WTC11 (cell line): ENCODE data around the gene LCN12. TPM values are rescaled to one million over a fixed set of nuclear protein-coding genes. Genes with fewer than 3 reads are reported as not detected.

Experiments used
- ATAC-seq: fragments of 200-7000 bp; cut with Tn5 transposase; 2 replicates; pipeline ENCODE4 v1.10.0; 2021; ENCODE audit warnings: mild to moderate bottlenecking, moderate library complexity
- CTCF ChIA-PET: fragments of 300-600 bp; sonication (Branson Sonifier 250); formaldehyde crosslinking; loops from one replicate; lab custom pipeline; 2021; ENCODE audit warnings: antibody characterized with exemption; lab: Charles Lee
- POLR2A ChIA-PET: fragments of 350-600 bp; sonication (Branson Sonifier 250); formaldehyde crosslinking; loops from one replicate; lab custom pipeline; 2021; ENCODE audit warnings: antibody characterized with exemption; lab: Charles Lee
- DNase-seq: peaks from one replicate; pipeline ENCODE4 v3.0.0; 2021; ENCODE audit warnings: low spot score
- H3K27ac Mint-ChIP-seq: 2 replicates; pipeline ENCODE4 v1.8.0; 2021; ENCODE audit warnings: mixed read lengths
- H3K27me3 Mint-ChIP-seq: 2 replicates; pipeline ENCODE4 v1.8.0; 2021; ENCODE audit warnings: low read depth, mild to moderate bottlenecking, moderate library complexity, mixed read lengths
- H3K36me3 Mint-ChIP-seq: 2 replicates; pipeline ENCODE4 v1.8.0; 2021; ENCODE audit warnings: mixed read lengths
- H3K4me1 Mint-ChIP-seq: 2 replicates; pipeline ENCODE4 v1.8.0; 2022; ENCODE audit warnings: mixed read lengths
- H3K4me3 Mint-ChIP-seq: 2 replicates; pipeline ENCODE4 v1.8.0; 2021; ENCODE audit warnings: mild to moderate bottlenecking, moderate library complexity, mixed read lengths
- H3K9me3 Mint-ChIP-seq: 2 replicates; pipeline ENCODE4 v1.8.0; 2021; ENCODE audit warnings: mixed read lengths
- ATF1 ChIP-seq: sonication (generic); formaldehyde crosslinking; IDR thresholded peaks from 2 replicates; pipeline ENCODE4 v1.8.1; 2023; ENCODE audit warnings: mild to moderate bottlenecking, moderate library complexity, missing genetic modification reagents
- CBFB ChIP-seq: sonication (generic); formaldehyde crosslinking; IDR thresholded peaks from 2 replicates; pipeline ENCODE4 v1.8.1; 2022; ENCODE audit warnings: mild to moderate bottlenecking, low read depth, missing genetic modification reagents
- CREB1 ChIP-seq: sonication (generic); formaldehyde crosslinking; IDR thresholded peaks from 2 replicates; pipeline ENCODE4 v1.8.0; 2023; ENCODE audit warnings: mild to moderate bottlenecking, missing genetic modification reagents
- FOXJ3 ChIP-seq: sonication (generic); formaldehyde crosslinking; IDR thresholded peaks from 2 replicates; pipeline ENCODE4 v1.9.0; 2021; ENCODE audit warnings: missing genetic modification reagents, mild to moderate bottlenecking, borderline replicate concordance
- FOXP1 ChIP-seq: sonication (generic); formaldehyde crosslinking; IDR thresholded peaks from 2 replicates; pipeline ENCODE4 v1.8.0; 2022; ENCODE audit warnings: missing genetic modification reagents, mild to moderate bottlenecking, moderate library complexity, borderline replicate concordance
- GABPB1 ChIP-seq: sonication (generic); formaldehyde crosslinking; IDR thresholded peaks from 2 replicates; pipeline ENCODE4 v1.8.1; 2023; ENCODE audit warnings: mild to moderate bottlenecking, missing genetic modification reagents
- JAZF1 ChIP-seq: fragments of 250-450 bp; sonication (Bioruptor Pico); IDR thresholded peaks from 2 replicates; pipeline ENCODE4 v1.9.0; 2021; ENCODE audit warnings: moderate library complexity, mild to moderate bottlenecking, inconsistent platforms
- NFATC4 ChIP-seq: fragments of 250-450 bp; sonication (Bioruptor Pico); IDR thresholded peaks from 2 replicates; pipeline ENCODE4 v1.9.0; 2021; ENCODE audit warnings: mild to moderate bottlenecking
- NR1H2 ChIP-seq: sonication (generic); formaldehyde crosslinking; IDR thresholded peaks from 2 replicates; pipeline ENCODE4 v1.9.0; 2021; ENCODE audit warnings: mild to moderate bottlenecking, moderate library complexity, missing genetic modification reagents
- RORB ChIP-seq: fragments of 250-450 bp; sonication (Bioruptor Pico); IDR thresholded peaks from 2 replicates; pipeline ENCODE4 v1.9.0; 2021; ENCODE audit warnings: mild to moderate bottlenecking
- TEAD1 ChIP-seq: sonication (generic); formaldehyde crosslinking; IDR thresholded peaks from 2 replicates; pipeline ENCODE4 v1.8.0; 2022; ENCODE audit warnings: mild to moderate bottlenecking, missing genetic modification reagents
- ZNF121 ChIP-seq: sonication (generic); formaldehyde crosslinking; IDR thresholded peaks from 2 replicates; pipeline ENCODE4 v1.8.0; 2023; ENCODE audit warnings: missing genetic modification reagents
- ZNF138 ChIP-seq: sonication (generic); formaldehyde crosslinking; conservative IDR thresholded peaks from 2 replicates; pipeline ENCODE4 v1.8.1; 2022; ENCODE audit warnings: mild to moderate bottlenecking, moderate library complexity, missing genetic modification reagents
- ZNF219 ChIP-seq: sonication (generic); formaldehyde crosslinking; IDR thresholded peaks from 2 replicates; pipeline ENCODE4 v1.8.0; 2023; ENCODE audit warnings: missing genetic modification reagents, mild to moderate bottlenecking, borderline replicate concordance
- ZNF263 ChIP-seq: sonication (generic); formaldehyde crosslinking; IDR thresholded peaks from 2 replicates; pipeline ENCODE4 v1.8.1; 2022; ENCODE audit warnings: low read depth, mild to moderate bottlenecking, moderate library complexity, missing genetic modification reagents
- total RNA-seq: library from RNA; stranded (reverse); gene quantifications from 3 replicates; pipeline ENCODE4 v1.2.3, GENCODE V29; 2021
- TF ChIP-seq, protein P1 (sequence below): sonication (generic); formaldehyde crosslinking; IDR thresholded peaks from 2 replicates; pipeline ENCODE4 v1.8.1; 2022; ENCODE audit warnings: mild to moderate bottlenecking, missing genetic modification reagents, moderate library complexity, borderline replicate concordance
- TF ChIP-seq, protein P2 (sequence below): sonication (generic); formaldehyde crosslinking; IDR thresholded peaks from 2 replicates; pipeline ENCODE4 v1.8.0; 2022; ENCODE audit warnings: mild to moderate bottlenecking, missing genetic modification reagents
- TF ChIP-seq, protein P3 (sequence below): sonication (generic); formaldehyde crosslinking; IDR thresholded peaks from 2 replicates; pipeline ENCODE4 v1.8.1; 2022; ENCODE audit warnings: low read depth, missing genetic modification reagents, borderline replicate concordance
- TF ChIP-seq, protein P4 (sequence below): sonication (generic); formaldehyde crosslinking; IDR thresholded peaks from 2 replicates; pipeline ENCODE4 v1.8.0; 2023; ENCODE audit warnings: missing genetic modification reagents
- TF ChIP-seq, protein P5 (sequence below): fragments of 250-450 bp; sonication (Bioruptor Pico); IDR thresholded peaks from 2 replicates; pipeline ENCODE4 v1.9.0; 2021; ENCODE audit warnings: mild to moderate bottlenecking
- TF ChIP-seq, protein P6 (sequence below): sonication (generic); formaldehyde crosslinking; IDR thresholded peaks from 2 replicates; pipeline ENCODE4 v1.8.0; 2022; ENCODE audit warnings: mild to moderate bottlenecking, missing genetic modification reagents
- TF ChIP-seq, protein P7 (sequence below): sonication (generic); formaldehyde crosslinking; IDR thresholded peaks from 2 replicates; pipeline ENCODE4 v1.8.1; 2022; ENCODE audit warnings: mild to moderate bottlenecking, moderate library complexity, missing genetic modification reagents
- TF ChIP-seq, protein P8 (sequence below): fragments of 250-450 bp; sonication (Bioruptor Pico); conservative IDR thresholded peaks from 2 replicates; pipeline ENCODE4 v1.9.0; 2021; ENCODE audit warnings: mild to moderate bottlenecking

Gene LCN12
- total RNA-seq, 1 experiment from 2014 or later, result 1.9 TPM

DNA sequence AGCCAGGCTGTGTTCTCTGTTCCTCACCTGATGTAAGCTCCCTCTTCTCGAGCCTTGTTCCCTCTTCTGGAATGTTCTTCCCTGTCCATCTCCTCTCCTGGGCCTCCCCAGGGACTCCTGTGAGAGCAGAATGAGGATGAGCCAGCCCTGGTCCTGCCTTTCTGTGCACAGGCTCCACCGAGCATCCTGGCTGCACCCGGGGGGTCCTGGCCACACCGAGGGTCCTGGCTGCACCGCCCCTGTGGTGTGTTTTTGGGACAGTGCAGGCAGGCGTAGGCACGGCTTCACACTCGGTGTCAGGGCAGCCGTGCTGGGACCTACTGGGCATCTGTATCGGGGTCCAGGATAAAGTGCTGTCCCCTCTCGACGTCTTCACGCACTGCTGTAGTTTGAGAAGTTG is 25.3 kb upstream of the LCN12 start:
- peaks cover 41% of the 10 kb centered on the region for H3K36me3 Mint-ChIP-seq

DNA sequence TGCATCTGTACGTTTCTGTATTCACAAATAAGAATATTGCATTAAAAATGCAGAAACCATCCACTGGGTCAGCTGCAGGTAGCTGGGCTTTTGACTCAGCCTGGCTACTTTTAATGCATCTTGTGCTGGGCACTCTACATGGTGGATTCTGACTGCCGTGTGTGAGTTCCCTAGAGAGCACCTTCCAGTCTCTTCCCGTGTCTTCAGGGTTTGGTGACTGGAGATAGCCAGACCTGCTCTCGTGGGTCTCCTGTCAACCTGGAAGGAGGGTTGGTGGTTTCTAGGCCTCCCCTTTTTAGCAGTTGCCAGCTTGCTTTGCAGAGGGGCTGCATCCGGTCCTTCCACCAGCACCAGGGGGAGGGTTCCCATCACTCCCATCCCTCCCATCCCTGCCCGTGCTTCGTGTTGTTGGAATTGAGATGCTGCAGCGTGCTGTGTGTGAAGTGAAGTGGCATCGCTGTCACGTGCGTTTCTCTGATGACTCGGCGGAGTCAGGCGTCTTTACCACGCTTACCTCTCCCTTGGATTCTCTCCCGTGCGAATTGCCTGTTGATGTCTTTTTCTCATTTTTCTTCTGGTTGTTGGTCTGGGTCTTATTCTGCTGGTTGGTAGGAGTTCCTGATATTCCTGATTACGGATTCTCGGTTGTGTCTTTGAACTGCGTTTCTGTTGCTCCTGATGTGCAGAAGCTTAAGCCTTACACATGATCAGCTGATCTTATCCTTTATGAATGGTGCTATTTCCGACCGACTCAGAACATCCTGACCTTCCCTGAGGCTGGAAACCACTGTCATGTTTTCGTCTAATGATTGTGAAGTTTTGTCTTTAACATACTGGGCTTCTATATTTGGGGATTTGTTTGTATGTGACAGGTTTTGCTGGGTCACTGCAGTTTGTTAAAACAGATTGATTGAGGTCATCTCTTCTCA is 24.5 kb upstream of the LCN12 start:
- DNase-seq, result no peak
- H3K4me3 Mint-ChIP-seq, result no peak overlapping the region
- no peak for TF ChIP-seq ZNF121 (CRISPR knock-in tag)
- TF ChIP-seq CREB1 (CRISPR knock-in tag), result no peak
- TF ChIP-seq JAZF1 (CRISPR knock-in tag), result no peak
- TF ChIP-seq, protein P1, sequence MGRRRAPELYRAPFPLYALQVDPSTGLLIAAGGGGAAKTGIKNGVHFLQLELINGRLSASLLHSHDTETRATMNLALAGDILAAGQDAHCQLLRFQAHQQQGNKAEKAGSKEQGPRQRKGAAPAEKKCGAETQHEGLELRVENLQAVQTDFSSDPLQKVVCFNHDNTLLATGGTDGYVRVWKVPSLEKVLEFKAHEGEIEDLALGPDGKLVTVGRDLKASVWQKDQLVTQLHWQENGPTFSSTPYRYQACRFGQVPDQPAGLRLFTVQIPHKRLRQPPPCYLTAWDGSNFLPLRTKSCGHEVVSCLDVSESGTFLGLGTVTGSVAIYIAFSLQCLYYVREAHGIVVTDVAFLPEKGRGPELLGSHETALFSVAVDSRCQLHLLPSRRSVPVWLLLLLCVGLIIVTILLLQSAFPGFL (CRISPR knock-in tag), result no peak
- no peak for TF ChIP-seq RORB
- no peak for TF ChIP-seq NFATC4 (CRISPR knock-in tag)
- no peak for TF ChIP-seq TEAD1 (CRISPR knock-in tag)
- TF ChIP-seq, protein P2, sequence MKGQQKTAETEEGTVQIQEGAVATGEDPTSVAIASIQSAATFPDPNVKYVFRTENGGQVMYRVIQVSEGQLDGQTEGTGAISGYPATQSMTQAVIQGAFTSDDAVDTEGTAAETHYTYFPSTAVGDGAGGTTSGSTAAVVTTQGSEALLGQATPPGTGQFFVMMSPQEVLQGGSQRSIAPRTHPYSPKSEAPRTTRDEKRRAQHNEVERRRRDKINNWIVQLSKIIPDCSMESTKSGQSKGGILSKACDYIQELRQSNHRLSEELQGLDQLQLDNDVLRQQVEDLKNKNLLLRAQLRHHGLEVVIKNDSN (CRISPR knock-in tag), result no peak
- TF ChIP-seq, protein P3, sequence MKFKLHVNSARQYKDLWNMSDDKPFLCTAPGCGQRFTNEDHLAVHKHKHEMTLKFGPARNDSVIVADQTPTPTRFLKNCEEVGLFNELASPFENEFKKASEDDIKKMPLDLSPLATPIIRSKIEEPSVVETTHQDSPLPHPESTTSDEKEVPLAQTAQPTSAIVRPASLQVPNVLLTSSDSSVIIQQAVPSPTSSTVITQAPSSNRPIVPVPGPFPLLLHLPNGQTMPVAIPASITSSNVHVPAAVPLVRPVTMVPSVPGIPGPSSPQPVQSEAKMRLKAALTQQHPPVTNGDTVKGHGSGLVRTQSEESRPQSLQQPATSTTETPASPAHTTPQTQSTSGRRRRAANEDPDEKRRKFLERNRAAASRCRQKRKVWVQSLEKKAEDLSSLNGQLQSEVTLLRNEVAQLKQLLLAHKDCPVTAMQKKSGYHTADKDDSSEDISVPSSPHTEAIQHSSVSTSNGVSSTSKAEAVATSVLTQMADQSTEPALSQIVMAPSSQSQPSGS (CRISPR knock-in tag), result no peak
- TF ChIP-seq, protein P4, sequence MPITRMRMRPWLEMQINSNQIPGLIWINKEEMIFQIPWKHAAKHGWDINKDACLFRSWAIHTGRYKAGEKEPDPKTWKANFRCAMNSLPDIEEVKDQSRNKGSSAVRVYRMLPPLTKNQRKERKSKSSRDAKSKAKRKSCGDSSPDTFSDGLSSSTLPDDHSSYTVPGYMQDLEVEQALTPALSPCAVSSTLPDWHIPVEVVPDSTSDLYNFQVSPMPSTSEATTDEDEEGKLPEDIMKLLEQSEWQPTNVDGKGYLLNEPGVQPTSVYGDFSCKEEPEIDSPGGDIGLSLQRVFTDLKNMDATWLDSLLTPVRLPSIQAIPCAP, result no peak
- TF ChIP-seq, protein P5, sequence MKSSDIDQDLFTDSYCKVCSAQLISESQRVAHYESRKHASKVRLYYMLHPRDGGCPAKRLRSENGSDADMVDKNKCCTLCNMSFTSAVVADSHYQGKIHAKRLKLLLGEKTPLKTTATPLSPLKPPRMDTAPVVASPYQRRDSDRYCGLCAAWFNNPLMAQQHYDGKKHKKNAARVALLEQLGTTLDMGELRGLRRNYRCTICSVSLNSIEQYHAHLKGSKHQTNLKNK (CRISPR knock-in tag), result no peak
- no peak for TF ChIP-seq GABPB1 (CRISPR knock-in tag)
- no peak for TF ChIP-seq FOXP1

More for the DNA sequence above, 25.3 kb upstream of the LCN12 start:
- POLR2A ChIA-PET, result no interaction called here
- H3K4me3 Mint-ChIP-seq, result no peak overlapping the region
- H3K4me1 Mint-ChIP-seq, result no peaks in the 10 kb centered on the region
- ATAC-seq (no peak), DNase-seq (no peak)
- 0 out of 2 replicates have a peak overlapping the region, but pooled peaks have one; percentile 15 for H3K27ac Mint-ChIP-seq
- no peak for TF ChIP-seq NR1H2 (CRISPR knock-in tag)
- no peak for TF ChIP-seq ATF1 (CRISPR knock-in tag)
- TF ChIP-seq, protein P6, sequence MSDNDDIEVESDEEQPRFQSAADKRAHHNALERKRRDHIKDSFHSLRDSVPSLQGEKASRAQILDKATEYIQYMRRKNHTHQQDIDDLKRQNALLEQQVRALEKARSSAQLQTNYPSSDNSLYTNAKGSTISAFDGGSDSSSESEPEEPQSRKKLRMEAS (CRISPR knock-in tag), result no peak
- TF ChIP-seq, protein P5 (CRISPR knock-in tag), result no peak
- no peak for TF ChIP-seq CBFB (CRISPR knock-in tag)
- TF ChIP-seq ZNF138 (CRISPR knock-in tag), result no peak
- no peak for TF ChIP-seq ZNF263 (CRISPR knock-in tag)
- no peak for TF ChIP-seq FOXJ3 (CRISPR knock-in tag)
- TF ChIP-seq, protein P7, sequence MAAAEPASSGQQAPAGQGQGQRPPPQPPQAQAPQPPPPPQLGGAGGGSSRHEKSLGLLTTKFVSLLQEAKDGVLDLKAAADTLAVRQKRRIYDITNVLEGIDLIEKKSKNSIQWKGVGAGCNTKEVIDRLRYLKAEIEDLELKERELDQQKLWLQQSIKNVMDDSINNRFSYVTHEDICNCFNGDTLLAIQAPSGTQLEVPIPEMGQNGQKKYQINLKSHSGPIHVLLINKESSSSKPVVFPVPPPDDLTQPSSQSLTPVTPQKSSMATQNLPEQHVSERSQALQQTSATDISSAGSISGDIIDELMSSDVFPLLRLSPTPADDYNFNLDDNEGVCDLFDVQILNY (CRISPR knock-in tag), result no peak
- no peak for TF ChIP-seq ZNF219 (CRISPR knock-in tag)
- TF ChIP-seq, protein P8, sequence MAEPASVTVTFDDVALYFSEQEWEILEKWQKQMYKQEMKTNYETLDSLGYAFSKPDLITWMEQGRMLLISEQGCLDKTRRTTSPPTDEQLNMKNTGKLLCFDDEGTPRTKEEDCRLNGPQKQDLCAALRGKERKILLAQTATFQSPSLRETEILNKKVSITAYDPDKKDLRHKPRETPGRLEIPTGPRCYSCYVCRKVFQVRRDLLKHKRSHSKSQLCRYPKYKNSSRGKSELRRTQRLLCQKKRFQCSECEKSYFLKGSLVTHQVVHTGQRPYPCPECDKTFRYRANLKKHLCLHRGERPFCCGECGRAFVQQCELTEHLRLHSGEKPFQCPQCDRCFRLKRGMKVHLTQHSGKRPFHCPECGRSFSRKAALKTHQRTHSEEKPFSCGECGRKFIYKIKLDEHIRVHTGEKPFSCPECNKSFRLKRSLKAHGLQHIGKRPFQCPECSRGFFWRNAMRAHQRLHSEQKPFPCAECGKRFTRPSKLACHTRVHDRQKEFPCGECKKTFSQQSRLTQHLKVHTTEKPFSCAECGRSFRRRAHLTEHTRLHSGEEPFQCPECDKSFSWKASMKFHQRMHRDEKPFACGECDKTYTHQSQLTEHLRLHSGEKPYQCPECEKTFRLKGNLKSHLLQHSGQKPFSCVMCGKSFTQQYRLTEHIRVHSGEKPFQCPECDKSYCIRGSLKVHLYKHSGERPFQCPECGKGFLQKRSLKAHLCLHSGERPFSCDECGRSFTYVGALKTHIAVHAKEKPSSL (CRISPR knock-in tag), result no peak
- H3K9me3 Mint-ChIP-seq, result no peaks in the 10 kb centered on the region
- CTCF ChIA-PET, result interaction anchor here (1.3 to 1.7 kb wide), 2 partner anchors 12 to 21 kb away, joined by 3 to 6 read pairs; no protein-coding TSS in a partner anchor
- no peaks in the 10 kb centered on the region for H3K27me3 Mint-ChIP-seq

More for the DNA sequence above, 24.5 kb upstream of the LCN12 start:
- H3K36me3 Mint-ChIP-seq, result peaks cover 40% of the 10 kb centered on the region
- no peaks in the 10 kb centered on the region for H3K4me1 Mint-ChIP-seq
- peak overlapping the region; percentile 37; the same call in 1 of the 2 replicates for H3K27ac Mint-ChIP-seq
- CTCF ChIA-PET, result interaction anchor here (1.7 kb wide), 1 partner anchor 11 kb away, joined by 6 read pairs; no protein-coding TSS in a partner anchor
- ATAC-seq, result no peak
- H3K27me3 Mint-ChIP-seq, result no peaks in the 10 kb centered on the region
- POLR2A ChIA-PET, result no interaction called here
- no peaks in the 10 kb centered on the region for H3K9me3 Mint-ChIP-seq
